A549 (cell line): ENCODE results near the gene LAMTOR5.
"Not testable (repeated sequence)": the region's sequence is repeated elsewhere in the genome, so short reads cannot be mapped to it uniquely, and the experiment has no call there.

Experiments used
- EP300 ChIP-seq, 2 experiments: fragments of >200 bp; sonication (Bioruptor Twin); formaldehyde crosslinking; IDR thresholded peaks; 2 replicates in 1 of 2; 3 replicates in 1 of 2; pipeline ENCODE4 v1.6.1; 2016 to 2017
- NR3C1 ChIP-seq: fragments of >200 bp; sonication (Bioruptor Twin); formaldehyde crosslinking; IDR thresholded peaks from 3 replicates; pipeline ENCODE4 v1.6.1; 2017
- POLR2A ChIP-seq: IDR thresholded peaks from 2 replicates; pipeline ENCODE4 v1.6.1; 2012; ENCODE audit warnings: mild to moderate bottlenecking, low read length
- RFX5 ChIP-seq: fragments of 450-650 bp; IDR thresholded peaks from 2 replicates; pipeline ENCODE4 v1.7.1; 2014; ENCODE audit warnings: antibody characterized with exemption, mild to moderate bottlenecking, moderate library complexity
- SMC3 ChIP-seq: fragments of >200 bp; sonication (Bioruptor Twin); formaldehyde crosslinking; IDR thresholded peaks from 3 replicates; pipeline ENCODE4 v1.6.1; 2018; ENCODE audit warnings: inconsistent platforms
- TF ChIP-seq, protein P1 (sequence below): fragments of >200 bp; sonication (Bioruptor Twin); formaldehyde crosslinking; IDR thresholded peaks from 3 replicates; pipeline ENCODE4 v1.5.1; 2016

DNA sequence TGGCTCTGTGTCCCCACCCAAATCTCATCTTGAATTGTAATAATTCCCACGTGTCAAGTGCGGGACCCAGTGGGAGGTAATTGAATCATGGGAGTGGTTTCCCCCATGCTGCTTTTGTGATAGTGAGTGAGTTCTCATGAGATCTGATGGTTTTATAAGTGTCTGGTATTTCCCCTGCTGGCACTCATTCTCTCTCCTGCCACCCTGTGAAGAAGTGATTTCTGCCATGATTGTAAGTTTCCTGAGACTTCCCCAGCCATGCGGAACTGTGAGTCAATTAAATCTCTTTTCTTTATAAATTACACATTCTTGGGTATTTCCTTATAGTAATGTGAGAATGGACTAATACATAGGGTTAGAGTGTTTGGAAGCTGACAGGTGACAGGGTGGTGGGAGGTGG, 32.4 kb upstream of the LAMTOR5 start:
- TF ChIP-seq SMC3; NR3C1; POLR2A; EP300 (IDR thresholded peaks at IDR 0.05); RFX5: not testable (repeated sequence)
- TF ChIP-seq, protein P1, sequence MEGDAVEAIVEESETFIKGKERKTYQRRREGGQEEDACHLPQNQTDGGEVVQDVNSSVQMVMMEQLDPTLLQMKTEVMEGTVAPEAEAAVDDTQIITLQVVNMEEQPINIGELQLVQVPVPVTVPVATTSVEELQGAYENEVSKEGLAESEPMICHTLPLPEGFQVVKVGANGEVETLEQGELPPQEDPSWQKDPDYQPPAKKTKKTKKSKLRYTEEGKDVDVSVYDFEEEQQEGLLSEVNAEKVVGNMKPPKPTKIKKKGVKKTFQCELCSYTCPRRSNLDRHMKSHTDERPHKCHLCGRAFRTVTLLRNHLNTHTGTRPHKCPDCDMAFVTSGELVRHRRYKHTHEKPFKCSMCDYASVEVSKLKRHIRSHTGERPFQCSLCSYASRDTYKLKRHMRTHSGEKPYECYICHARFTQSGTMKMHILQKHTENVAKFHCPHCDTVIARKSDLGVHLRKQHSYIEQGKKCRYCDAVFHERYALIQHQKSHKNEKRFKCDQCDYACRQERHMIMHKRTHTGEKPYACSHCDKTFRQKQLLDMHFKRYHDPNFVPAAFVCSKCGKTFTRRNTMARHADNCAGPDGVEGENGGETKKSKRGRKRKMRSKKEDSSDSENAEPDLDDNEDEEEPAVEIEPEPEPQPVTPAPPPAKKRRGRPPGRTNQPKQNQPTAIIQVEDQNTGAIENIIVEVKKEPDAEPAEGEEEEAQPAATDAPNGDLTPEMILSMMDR = not testable (repeated sequence)
